ENCODE results near the gene DNM1L.
A peak's percentile ranks its signal among the peaks of the same experiment; 100 is the strongest.
"Not testable (repeated sequence)": the region's sequence is repeated elsewhere in the genome, so short reads cannot be mapped to it uniquely, and the experiment has no call there.

Gene DNM1L

GRCh38 chr12:32698285-32698684 is 19.2 kb downstream of the DNM1L start:
- DNase-seq = no peak

DNA sequence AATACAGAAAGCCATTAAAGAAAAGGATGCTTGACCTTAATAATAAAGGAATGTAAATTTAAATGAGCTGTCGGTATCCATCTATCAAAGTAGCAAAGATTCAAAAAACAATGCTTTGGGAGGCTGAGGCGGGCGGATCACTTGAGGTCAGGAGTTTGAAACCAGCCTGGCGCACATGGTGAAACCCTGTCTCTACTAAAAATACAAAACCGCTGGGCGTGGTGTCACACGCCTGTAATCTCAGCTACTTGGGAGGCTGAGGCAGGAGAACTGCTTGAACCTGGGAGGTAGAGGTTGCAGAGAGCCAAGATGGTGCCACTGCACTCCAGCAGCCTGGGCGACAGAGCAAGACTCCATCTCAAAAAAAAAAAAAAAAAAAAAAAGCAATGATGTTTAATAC is 20.3 kb downstream of the DNM1L start:
- DNase-seq = not testable (repeated sequence)

DNA sequence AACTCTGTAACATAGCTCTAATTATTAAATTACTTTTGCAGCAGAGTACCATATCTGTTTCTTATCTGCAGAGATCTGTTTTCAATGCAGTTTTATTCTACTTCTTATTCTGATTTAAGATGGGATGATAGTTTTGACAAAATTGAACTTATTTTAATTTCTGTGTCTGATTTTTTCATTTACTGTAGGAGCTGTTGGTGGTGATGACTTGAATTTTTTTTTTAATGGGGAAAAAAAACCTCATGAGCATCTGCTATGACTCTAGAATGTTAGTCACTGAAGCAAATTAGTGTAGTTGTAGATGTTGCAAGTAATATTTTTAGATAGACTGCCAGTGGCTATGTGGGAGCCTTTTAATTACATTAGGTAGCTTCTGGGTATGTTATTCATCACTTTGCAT is 23.4 kb downstream of the DNM1L start:
- no peak for DNase-seq

GRCh38 chr12:32702946-32703345 is 23.8 kb downstream of the DNM1L start:
- DNase-seq = no peak

- no peak for DNase-seq
Observed at GRCh38 chr12:32705783-32706182, 26.7 kb downstream of the DNM1L start.

- DNase-seq = no peak
Observed at GRCh38 chr12:32706335-32707024, 27.4 kb downstream of the DNM1L start.

- no peak for DNase-seq
Observed at GRCh38 chr12:32708926-32709325, 29.8 kb downstream of the DNM1L start.

DNA sequence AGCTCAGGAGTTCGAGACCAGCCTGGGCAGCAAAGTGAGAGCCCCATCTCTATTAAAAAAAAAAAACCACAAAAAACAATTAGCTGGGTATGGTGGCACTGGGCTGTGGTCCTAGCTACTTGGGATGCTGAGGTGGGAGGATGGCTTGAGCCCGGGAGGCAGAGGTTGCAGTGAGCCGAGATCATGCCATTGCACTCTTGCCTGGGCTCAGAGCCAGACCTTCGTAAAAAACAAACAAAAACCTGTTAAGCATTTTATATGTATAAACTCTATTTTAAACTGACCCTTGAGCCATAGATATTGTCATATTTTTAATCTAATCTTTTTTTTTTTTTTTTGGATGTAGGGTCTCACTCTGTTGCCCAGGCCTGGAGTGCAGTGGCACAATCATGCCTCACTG is 35.7 kb downstream of the DNM1L start:
- DNase-seq = no peak

DNA sequence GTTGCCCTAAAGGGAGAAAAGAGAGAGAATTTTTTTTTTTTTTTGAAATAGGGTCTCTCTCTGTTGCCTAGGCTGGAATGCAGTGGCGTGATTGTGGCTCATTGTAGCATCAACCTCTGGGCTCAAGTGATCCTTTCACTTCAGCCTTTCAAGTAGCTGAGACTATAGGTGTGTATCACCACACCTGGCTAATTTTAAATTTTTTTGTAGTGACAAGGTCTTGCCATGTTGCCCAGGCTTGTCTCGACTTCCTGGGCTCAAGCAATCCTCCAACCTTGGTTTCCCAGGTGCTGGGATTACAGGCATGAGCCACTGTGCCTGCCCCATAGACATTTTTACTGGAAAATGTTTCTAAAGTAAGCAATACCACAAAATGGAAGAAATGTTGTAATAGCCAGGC is 39.8 kb downstream of the DNM1L start:
- DNase-seq = no peak

GRCh38 chr12:32725308-32725707 is 46.2 kb downstream of the DNM1L start:
- DNase-seq = not testable (repeated sequence)

DNA sequence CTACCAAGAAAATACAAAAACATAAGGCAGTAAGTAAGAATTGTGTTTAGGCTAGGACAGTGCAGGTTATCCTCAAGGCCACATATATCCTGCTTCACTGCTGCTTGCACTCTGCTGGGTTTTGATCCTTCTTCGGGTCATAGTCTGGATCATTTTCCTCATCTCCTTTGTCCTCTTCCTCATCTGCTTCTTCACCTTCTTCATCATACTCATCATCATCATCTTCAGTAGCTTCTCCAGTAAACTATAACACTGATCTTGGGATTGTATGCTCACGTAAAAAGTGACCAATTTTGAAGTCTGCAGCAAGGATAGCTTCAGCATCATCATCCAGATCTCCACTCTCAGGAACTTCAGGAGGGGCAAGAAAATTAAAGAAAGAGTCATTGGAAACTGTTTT is 47.2 kb downstream of the DNM1L start:
- no peak for DNase-seq

DNA sequence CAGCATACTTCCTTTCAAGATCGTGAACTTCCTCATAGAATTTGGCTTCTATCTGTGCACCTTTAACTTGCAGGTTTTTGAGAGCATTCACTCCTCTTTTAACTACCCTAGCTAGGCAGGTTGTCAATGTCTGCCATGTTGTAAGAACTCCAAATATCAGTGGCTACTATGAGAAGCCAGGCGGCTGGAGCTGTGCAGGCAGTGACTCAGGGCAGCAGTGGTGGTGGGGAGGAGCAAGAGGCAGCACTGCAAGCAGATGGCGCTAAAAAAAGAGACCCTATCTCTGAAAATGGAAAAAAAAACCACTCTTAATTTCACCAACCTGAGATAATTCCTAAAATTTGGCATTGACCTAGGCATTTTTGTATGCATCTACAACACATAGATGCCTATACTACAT is 48.1 kb downstream of the DNM1L start:
- DNase-seq = no peak

GRCh38 chr12:32734952-32735351 is 55.9 kb downstream of the DNM1L start:
- DNase-seq = no peak

GRCh38 chr12:32736445-32736844 is 57.3 kb downstream of the DNM1L start:
- DNase-seq = no peak

DNA sequence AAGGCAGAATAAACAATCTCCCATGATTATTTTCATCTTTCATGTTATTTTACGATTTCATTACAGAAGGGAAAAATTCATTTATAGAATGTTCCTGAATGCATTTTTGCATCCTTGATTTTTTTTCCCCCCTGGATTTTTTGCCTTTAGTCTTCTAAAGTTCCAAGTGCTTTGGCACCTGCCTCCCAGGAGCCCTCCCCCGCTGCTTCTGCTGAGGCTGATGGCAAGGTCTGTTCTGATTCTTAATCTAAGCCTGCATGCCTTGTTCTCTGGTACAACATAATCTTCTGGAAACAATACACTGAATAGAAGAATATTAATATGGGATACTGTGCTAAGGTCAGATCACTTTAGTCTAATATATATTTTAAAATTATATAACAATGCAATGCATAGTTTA is 58.6 kb downstream of the DNM1L start:
- no peak for DNase-seq

GRCh38 chr12:32739279-32739678 is 60.2 kb downstream of the DNM1L start:
- no peak for DNase-seq

DNA sequence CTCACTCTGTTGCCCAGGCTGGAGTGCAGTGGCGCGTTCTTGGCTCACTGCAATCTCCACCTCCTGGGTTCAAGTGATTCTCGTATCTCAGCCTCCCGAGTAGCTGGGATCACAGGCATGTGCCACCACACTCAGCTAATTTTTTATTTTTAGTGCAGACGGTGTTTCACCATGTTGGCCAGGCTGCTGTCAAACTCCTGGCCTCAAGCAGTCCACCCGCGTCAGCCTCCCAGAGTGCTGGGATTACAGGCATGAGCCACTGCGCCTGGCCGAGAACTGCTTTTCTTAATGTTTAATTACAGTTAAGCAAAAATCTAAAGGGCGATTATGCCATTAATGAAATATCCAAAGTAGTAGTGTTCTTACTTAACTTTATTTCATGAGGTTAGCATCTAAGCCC is 63.0 kb downstream of the DNM1L start:
- DNase-seq = no peak

- no peak for DNase-seq
Observed at GRCh38 chr12:32743264-32743663, 64.2 kb downstream of the DNM1L start.

DNA sequence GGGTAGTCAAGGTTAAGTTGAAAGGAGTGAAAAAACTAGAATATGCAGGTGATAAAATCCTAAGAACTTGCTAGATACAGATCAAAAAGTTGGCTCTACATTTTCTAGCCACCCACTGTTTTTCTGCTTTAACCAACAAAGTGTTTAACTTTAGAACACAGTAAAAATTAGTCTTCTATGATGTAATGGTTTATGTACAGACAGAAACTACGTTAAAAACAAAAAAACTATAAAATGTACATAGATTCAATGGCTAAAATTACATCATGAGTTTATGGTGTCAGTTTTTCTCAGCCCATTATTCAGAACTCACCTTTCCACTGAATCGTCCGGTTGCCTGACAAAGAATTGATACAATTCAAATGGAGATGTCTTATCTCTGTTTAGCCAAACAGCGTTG is 74.5 kb downstream of the DNM1L start:
- no peak for DNase-seq

GRCh38 chr12:32754111-32754510 is 75.0 kb downstream of the DNM1L start:
- DNase-seq = no peak

DNA sequence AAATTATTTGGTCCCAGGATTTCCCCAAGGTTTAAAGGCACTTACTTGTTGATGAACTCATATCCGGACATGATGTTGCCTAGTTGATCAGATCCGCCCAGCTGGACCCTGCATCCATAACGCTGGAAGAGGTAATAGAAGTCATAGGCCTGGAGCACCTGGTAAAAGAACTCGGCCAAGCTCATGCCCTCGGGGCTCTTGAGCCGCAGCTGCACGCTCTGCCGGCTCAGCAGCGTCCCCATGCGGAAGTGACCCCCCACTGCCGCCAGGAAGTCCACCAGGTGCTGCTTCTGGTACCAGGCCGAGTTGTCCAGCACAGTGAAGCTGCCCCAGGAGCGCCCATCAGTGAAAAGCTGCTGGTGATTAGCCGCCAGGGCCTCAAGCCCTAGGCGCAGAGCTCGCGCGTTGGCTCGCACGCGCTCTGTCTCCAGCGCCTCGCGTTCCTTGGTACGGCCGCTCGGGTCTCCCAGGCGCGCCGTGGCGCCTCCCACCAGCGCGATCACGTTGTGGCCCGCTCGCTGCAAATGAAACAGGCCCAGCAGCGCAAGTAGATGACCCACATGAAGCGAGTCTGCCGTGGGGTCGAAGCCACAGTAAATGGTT is 76.1 kb downstream of the DNM1L start:
- DNase-seq = peak; percentile 2

- DNase-seq = peak; percentile 87
Observed at GRCh38 chr12:32755654-32756475, 76.8 kb downstream of the DNM1L start, which contains the start of gene YARS2. YARS2 (minus strand) TSS chr12:32755897; CDS start chr12:32755874, 23 bp downstream.

GRCh38 chr12:32756476-32757066 is 77.5 kb downstream of the DNM1L start:
- no peak for DNase-seq

GRCh38 chr12:32757157-32757556 is 78.1 kb downstream of the DNM1L start:
- no peak for DNase-seq
